ENCODE measurements around the gene GFI1B. TPM values are rescaled to one million over a fixed set of nuclear protein-coding genes. Genes with fewer than 3 reads are reported as not detected.

The GFI1B gene
- total and polyA plus RNA-seq, 4 donors, result 0.05 to 53.6 TPM; not detected in 2

GRCh38 chr9:133029994-133030316 lies 51.5 kb downstream of the GFI1B start:
- DNase-seq (ENCODE audit: low spot score), result no peak
- Histone ChIP-seq H3K9me3 (ENCODE audit: control insufficient read depth in 4 of 4, low read length in 3 of 4) (no peaks in the 10 kb centered on the region), H3K27ac (ENCODE audit: low read depth in 1 of 2, low read length in 2 of 2) (peak overlapping the region; percentile 78 to 91), H3K36me3 (ENCODE audit: control insufficient read depth in 4 of 4, insufficient read depth in 3 of 4, low read depth in 1 of 4, low read length in 3 of 4) (no peaks in the 10 kb centered on the region), H3K27me3 (ENCODE audit: control insufficient read depth in 4 of 4, insufficient read depth in 4 of 4, low read length in 3 of 4) (no peaks in the 10 kb centered on the region), H3K4me1 (ENCODE audit: control insufficient read depth in 4 of 4, insufficient read depth in 4 of 4, low read length in 3 of 4) (peaks cover 0 to 29% (median 23%) of the 10 kb centered on the region in 4 donors), H3K4me3 (ENCODE audit: low read depth in 1 of 3, low read length in 3 of 3) (peak overlapping the region; percentile 68 to 99 (median 90)), H3K9ac (ENCODE audit: low read depth in 1 of 2, low read length in 2 of 2) (peak overlapping the region; percentile 83 to 84)
- no peak for TF ChIP-seq RAD21 (IDR thresholded peaks at IDR 0.05)
- no peak for TF ChIP-seq GABPA (IDR thresholded peaks at IDR 0.05 in 1 of 2, conservative IDR thresholded peaks at IDR 0.05 in 1 of 2)
- TF ChIP-seq ZBTB33 (IDR thresholded peaks at IDR 0.05), result no peak
- TF ChIP-seq SP1 (IDR thresholded peaks at IDR 0.05), result no peak
- TF ChIP-seq FOXA1 (IDR thresholded peaks at IDR 0.05), result no peak
- no peak for TF ChIP-seq EGR1 (IDR thresholded peaks at IDR 0.05; ENCODE audit: low read depth in 2 of 2)
- TF ChIP-seq HNF4G (IDR thresholded peaks at IDR 0.05), result no peak
- no peak for TF ChIP-seq JUND (IDR thresholded peaks at IDR 0.05)
- TF ChIP-seq YY1 (IDR thresholded peaks at IDR 0.05), result no peak
- no peak for TF ChIP-seq HNF4A (conservative IDR thresholded peaks at IDR 0.05)
- no peak for TF ChIP-seq ATF3 (IDR thresholded peaks at IDR 0.05)
- TF ChIP-seq RXRA (IDR thresholded peaks at IDR 0.05), result no peak
- no peak for TF ChIP-seq CTCF (IDR thresholded peaks at IDR 0.05; ENCODE audit: low read depth, low read length, missing input control)
- TF ChIP-seq FOXA2 (IDR thresholded peaks at IDR 0.05), result no peak
- TF ChIP-seq TAF1 (conservative IDR thresholded peaks at IDR 0.05), result no peak
- TF ChIP-seq REST (IDR thresholded peaks at IDR 0.05), result no peak
- TF ChIP-seq MAX (IDR thresholded peaks at IDR 0.05), result no peak
- TF ChIP-seq NR2F2 (IDR thresholded peaks at IDR 0.05), result no peak
- under 1% methylated on average over 28 of the region's 28 CpGs for WGBS
